Neural crest cell (in vitro differentiated cells): ENCODE data around the gene NAGLU. TPM values are rescaled to one million over a fixed set of nuclear protein-coding genes. Genes with fewer than 3 reads are reported as not detected.

Experiments
- DNase-seq: peaks from one replicate; pipeline ENCODE4 v3.0.0; 2021; ENCODE audit warnings: low read depth, mixed read lengths, low spot score
- H3K27ac Mint-ChIP-seq: one replicate; pipeline ENCODE4 v1.8.0; 2021; ENCODE audit warnings: mild to moderate bottlenecking, mixed read lengths; ENCODE audit not compliant: unreplicated experiment
- H3K27me3 Mint-ChIP-seq: 2 replicates; pipeline ENCODE4 v1.8.0; 2021; ENCODE audit warnings: low read depth, mild to moderate bottlenecking, mixed read lengths
- H3K36me3 Mint-ChIP-seq: 2 replicates; pipeline ENCODE4 v1.8.0; 2021; ENCODE audit warnings: low read depth, mild to moderate bottlenecking, mixed read lengths
- H3K4me1 Mint-ChIP-seq: 2 replicates; pipeline ENCODE4 v1.8.0; 2021; ENCODE audit warnings: mixed read lengths
- H3K4me3 Mint-ChIP-seq: one replicate; pipeline ENCODE4 v1.8.0; 2021; ENCODE audit warnings: mild to moderate bottlenecking, mixed read lengths
- H3K9me3 Mint-ChIP-seq: 2 replicates; pipeline ENCODE4 v1.8.0; 2021; ENCODE audit warnings: mixed read lengths
- total RNA-seq: library from RNA; stranded (reverse); gene quantifications from 2 replicates; pipeline ENCODE4 v1.2.1, GENCODE V29; 2021
- TF ChIP-seq, protein P1 (sequence below): fragments of 200-600 bp; sonication (generic); conservative IDR thresholded peaks from 2 replicates; pipeline ENCODE4 v1.5.0; 2021; ENCODE audit warnings: antibody characterized with exemption, mild to moderate bottlenecking

NAGLU gene
- total RNA-seq, 1 donor from 2014 or later: 20.5 TPM

DNA sequence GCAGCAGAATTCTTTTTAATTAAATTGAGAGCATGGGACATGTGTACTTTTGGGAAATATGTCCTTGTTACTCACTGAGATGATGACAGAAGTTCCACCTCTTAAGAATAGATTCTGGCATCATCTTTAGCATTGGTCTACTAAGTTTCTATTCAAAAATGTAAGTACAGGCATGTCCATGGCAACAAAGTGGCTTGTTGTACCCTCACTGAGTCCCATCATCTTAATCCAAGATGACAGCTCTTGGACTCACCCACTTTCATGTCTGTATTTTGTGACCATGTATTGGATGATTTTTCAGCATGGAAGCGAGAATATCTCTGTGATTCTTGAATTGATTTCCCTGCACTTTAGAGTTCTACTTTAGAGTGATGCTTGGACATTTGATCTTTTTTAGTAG, 33.1 kb upstream of the NAGLU start:
- Mint-ChIP-seq H3K4me1 (peaks cover 15% of the 10 kb centered on the region), H3K27me3 (no peaks in the 10 kb centered on the region), H3K27ac (no peak overlapping the region), H3K9me3 (no peaks in the 10 kb centered on the region), H3K4me3 (no peak overlapping the region), H3K36me3 (peaks cover 18% of the 10 kb centered on the region)
- TF ChIP-seq, protein P1, sequence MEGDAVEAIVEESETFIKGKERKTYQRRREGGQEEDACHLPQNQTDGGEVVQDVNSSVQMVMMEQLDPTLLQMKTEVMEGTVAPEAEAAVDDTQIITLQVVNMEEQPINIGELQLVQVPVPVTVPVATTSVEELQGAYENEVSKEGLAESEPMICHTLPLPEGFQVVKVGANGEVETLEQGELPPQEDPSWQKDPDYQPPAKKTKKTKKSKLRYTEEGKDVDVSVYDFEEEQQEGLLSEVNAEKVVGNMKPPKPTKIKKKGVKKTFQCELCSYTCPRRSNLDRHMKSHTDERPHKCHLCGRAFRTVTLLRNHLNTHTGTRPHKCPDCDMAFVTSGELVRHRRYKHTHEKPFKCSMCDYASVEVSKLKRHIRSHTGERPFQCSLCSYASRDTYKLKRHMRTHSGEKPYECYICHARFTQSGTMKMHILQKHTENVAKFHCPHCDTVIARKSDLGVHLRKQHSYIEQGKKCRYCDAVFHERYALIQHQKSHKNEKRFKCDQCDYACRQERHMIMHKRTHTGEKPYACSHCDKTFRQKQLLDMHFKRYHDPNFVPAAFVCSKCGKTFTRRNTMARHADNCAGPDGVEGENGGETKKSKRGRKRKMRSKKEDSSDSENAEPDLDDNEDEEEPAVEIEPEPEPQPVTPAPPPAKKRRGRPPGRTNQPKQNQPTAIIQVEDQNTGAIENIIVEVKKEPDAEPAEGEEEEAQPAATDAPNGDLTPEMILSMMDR: no peak
- no peak for DNase-seq

DNA sequence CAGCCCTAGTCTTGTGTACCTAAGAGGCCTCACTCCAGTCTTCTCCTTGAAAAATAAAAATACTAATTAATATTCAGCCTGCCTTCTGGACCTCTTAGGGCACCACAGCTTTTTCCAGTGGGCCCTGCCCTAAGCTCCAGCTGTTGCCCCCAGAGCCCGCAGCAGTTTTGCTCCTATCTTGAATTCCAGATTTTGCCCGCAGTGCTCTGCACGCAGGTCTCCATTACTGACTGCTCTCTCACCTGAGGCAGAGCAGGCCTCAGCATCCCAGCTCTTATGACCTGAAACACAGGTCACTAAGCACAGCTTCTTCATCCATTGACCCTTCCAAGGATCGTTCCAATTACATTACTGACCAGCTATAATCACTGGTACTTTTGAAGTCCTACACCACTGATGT, 28.4 kb upstream of the NAGLU start:
- Mint-ChIP-seq H3K36me3 (peaks cover 7% of the 10 kb centered on the region), H3K27ac (peak overlapping the region; percentile 67)
- TF ChIP-seq, protein P1: no peak

DNA sequence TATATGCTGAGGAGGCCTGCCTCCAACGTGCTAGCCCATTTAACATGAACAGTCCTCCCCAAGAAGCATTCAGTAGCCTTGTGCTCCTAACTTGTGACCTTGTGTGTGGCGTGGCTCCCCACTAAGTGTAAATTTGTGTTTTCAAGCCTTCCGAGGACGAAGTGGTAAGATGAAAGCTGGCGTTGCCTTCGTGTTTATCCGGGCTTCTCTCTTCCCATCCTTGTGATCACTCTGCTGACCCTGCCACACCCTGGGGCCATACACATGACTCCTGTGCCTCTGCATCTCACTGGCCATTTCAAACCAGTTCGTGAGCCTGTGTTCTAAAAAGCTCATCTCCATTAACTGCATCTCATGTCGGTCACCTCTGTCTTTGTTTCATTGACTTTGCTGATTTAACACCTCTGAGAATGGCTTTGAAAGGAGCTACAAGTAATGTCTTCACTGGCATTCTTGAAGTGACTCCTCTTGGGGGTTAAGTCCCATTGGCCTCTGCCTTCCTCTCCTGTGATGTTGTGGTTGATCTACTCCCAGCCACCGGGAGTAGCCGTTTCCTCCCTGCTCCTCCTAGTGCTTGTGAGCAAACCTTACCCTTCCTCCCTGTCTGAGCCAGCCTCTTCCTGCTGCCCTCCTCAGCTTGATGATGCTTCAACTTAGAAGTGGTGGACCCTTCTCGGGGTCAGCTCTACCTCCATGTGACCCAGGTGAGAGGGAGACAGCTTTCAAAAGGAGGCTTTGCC, 27.4 kb upstream of the NAGLU start:
- H3K27me3 Mint-ChIP-seq: no peaks in the 10 kb centered on the region
- H3K36me3 Mint-ChIP-seq: peaks cover 6% of the 10 kb centered on the region
- TF ChIP-seq, protein P1: no peak
- H3K4me3 Mint-ChIP-seq: no peak overlapping the region
- H3K4me1 Mint-ChIP-seq: peaks cover 15% of the 10 kb centered on the region
- DNase-seq: no peak
- no peak overlapping the region for H3K27ac Mint-ChIP-seq
- H3K9me3 Mint-ChIP-seq: no peaks in the 10 kb centered on the region

More for the DNA sequence above, 28.4 kb upstream of the NAGLU start:
- H3K27me3 Mint-ChIP-seq: no peaks in the 10 kb centered on the region
- no peak for DNase-seq
- H3K4me3 Mint-ChIP-seq: no peak overlapping the region
- H3K4me1 Mint-ChIP-seq: peaks cover 15% of the 10 kb centered on the region
- H3K9me3 Mint-ChIP-seq: no peaks in the 10 kb centered on the region

DNA sequence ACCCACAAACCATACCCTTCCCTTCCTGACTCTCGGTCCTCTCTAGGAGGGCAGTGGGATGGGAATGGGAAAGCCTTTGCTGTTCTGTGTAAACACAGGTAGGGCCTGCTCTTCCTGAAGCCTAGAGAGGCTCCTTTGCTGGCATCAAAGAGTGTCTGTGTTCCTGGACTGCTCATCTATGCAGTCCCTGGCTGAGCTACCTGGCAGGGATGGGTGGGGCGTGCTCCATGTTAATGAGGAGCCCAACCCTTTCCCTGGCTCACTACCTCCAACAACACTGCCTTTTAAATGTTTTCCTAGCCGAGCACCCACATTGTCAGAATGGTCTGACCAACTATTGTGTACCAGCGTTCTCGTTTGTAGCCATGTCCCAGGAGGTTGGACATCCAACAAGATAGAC, 26.6 kb upstream of the NAGLU start:
- peaks cover 3% of the 10 kb centered on the region for H3K36me3 Mint-ChIP-seq
- H3K27me3 Mint-ChIP-seq: no peaks in the 10 kb centered on the region
- TF ChIP-seq, protein P1: no peak
- H3K4me1 Mint-ChIP-seq: peaks cover 15% of the 10 kb centered on the region
- no peaks in the 10 kb centered on the region for H3K9me3 Mint-ChIP-seq
- no peak overlapping the region for H3K4me3 Mint-ChIP-seq
- no peak for DNase-seq
- H3K27ac Mint-ChIP-seq: no peak overlapping the region

DNA sequence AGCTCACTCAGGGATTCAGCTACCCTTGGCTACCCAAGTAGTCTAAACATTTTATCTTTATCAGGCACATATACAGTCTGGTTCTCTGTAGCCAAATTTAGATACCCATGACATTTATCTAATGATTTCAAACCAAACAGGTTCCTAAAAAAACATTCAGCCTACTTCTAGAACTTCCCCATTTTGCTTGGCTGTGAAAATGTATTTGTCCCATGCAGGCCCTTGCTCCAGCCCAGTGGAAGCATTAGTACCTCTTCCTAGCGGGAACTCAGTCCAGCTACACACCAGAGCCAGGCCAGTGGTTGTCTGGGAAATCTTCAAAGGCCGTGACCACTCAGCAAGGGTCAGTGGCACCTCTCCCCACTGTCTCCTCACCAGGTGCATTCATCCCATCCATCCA, 26.2 kb upstream of the NAGLU start:
- Mint-ChIP-seq H3K27ac (no peak overlapping the region), H3K36me3 (peaks cover 3% of the 10 kb centered on the region), H3K9me3 (no peaks in the 10 kb centered on the region), H3K27me3 (no peaks in the 10 kb centered on the region), H3K4me3 (no peak overlapping the region), H3K4me1 (peaks cover 15% of the 10 kb centered on the region)
- no peak for DNase-seq
- TF ChIP-seq, protein P1: no peak
